Measurements from ENCODE around the gene LTK.
"Not testable (repeated sequence)": the region's sequence is repeated elsewhere in the genome, so short reads cannot be mapped to it uniquely, and the experiment has no call there.

LTK gene

GRCh38 chr15:41473418-41473817, 40.2 kb downstream of the LTK start:
- no peak for DNase-seq

- DNase-seq = not testable (repeated sequence)
Observed at GRCh38 chr15:41469644-41470043, 44.0 kb downstream of the LTK start.

GRCh38 chr15:41466711-41467110, 46.9 kb downstream of the LTK start:
- no peak for DNase-seq

- peak; percentile 17 to 59 for DNase-seq
Observed at GRCh38 chr15:41465822-41466421, 47.7 kb downstream of the LTK start.

GRCh38 chr15:41464889-41465580, 48.6 kb downstream of the LTK start:
- no peak for DNase-seq

- DNase-seq = no peak
Observed at GRCh38 chr15:41462084-41462795, 51.4 kb downstream of the LTK start.
